ENCODE measurements around the gene TEAD3. TPM values are rescaled to one million over a fixed set of nuclear protein-coding genes. Genes with fewer than 3 reads are reported as not detected.

TEAD3 gene
- total and polyA plus RNA-seq, 8 donors = 3.0 to 10.0 (median 5.6) TPM

GRCh38 chr6:35478259-35478658 is 18.6 kb downstream of the TEAD3 start:
- Histone ChIP-seq H3K27me3 (no peaks in the 10 kb centered on the region), H3K36me3 (no peaks in the 10 kb centered on the region), H3K4me3 (no peak overlapping the region), H3K27ac (no peak overlapping the region), H3K9me3 (no peaks in the 10 kb centered on the region), H3K4me1 (no peaks in the 10 kb centered on the region)
- WGBS, 2 donors = 92 to 95% methylated on average over 5 to 7 of the region's 7 CpGs
- DNase-seq = no peak
- no peak for FAIRE-seq
- TF ChIP-seq CTCF (IDR thresholded peaks at IDR 0.05) = no peak
- no peak for ATAC-seq
- intact Hi-C loops (cut with DNase I) = no loop called here

GRCh38 chr6:35477551-35478179 is 19.2 kb downstream of the TEAD3 start:
- Histone ChIP-seq H3K9me3 (no peaks in the 10 kb centered on the region), H3K36me3 (no peaks in the 10 kb centered on the region), H3K4me3 (no peak overlapping the region), H3K27ac (no peak overlapping the region), H3K27me3 (no peaks in the 10 kb centered on the region), H3K4me1 (no peaks in the 10 kb centered on the region)
- FAIRE-seq (no peak), ATAC-seq (no peak), DNase-seq (no peak)
- no peak for TF ChIP-seq CTCF (IDR thresholded peaks at IDR 0.05)
- WGBS, 2 donors = 95 to 96% methylated on average over 5 of the region's 5 CpGs
- intact Hi-C loops (cut with DNase I) = no loop called here

- intact Hi-C loops (cut with DNase I) = no loop called here
- TF ChIP-seq CTCF (IDR thresholded peaks at IDR 0.05) = no peak
- peaks cover 0 to 1% (median 0%) of the 10 kb centered on the region in 3 donors for H3K36me3 ChIP-seq
- no peak for ATAC-seq
- no peak overlapping the region for H3K4me3 ChIP-seq
- no peak for FAIRE-seq
- no peak overlapping the region for H3K27ac ChIP-seq
- H3K9me3 ChIP-seq = no peaks in the 10 kb centered on the region
- H3K4me1 ChIP-seq = no peaks in the 10 kb centered on the region
- DNase-seq = no peak
- no peaks in the 10 kb centered on the region for H3K27me3 ChIP-seq
- WGBS, 2 donors = 82 to 85% methylated on average over 8 of the region's 8 CpGs
Observed at GRCh38 chr6:35477028-35477427, 19.9 kb downstream of the TEAD3 start.

GRCh38 chr6:35476004-35476403 is 20.9 kb downstream of the TEAD3 start:
- FAIRE-seq (no peak), ATAC-seq (no peak), DNase-seq (no peak)
- intact Hi-C loops (cut with DNase I) = no loop called here
- Histone ChIP-seq H3K27ac (no peak overlapping the region), H3K4me3 (no peak overlapping the region), H3K9me3 (no peaks in the 10 kb centered on the region), H3K4me1 (peaks cover 0 to 3% (median 0%) of the 10 kb centered on the region in 3 donors), H3K36me3 (peaks cover 0 to 7% (median 0%) of the 10 kb centered on the region in 3 donors), H3K27me3 (no peaks in the 10 kb centered on the region)
- TF ChIP-seq CTCF (IDR thresholded peaks at IDR 0.05) = no peak
- WGBS, 2 donors = 86 to 90% methylated on average over 14 of the region's 14 CpGs

- Histone ChIP-seq H3K9me3 (no peaks in the 10 kb centered on the region), H3K27ac (no peak overlapping the region), H3K4me3 (no peak overlapping the region), H3K36me3 (peaks cover 0 to 11% (median 0%) of the 10 kb centered on the region in 3 donors), H3K27me3 (no peaks in the 10 kb centered on the region), H3K4me1 (peaks cover 0 to 7% (median 0%) of the 10 kb centered on the region in 3 donors)
- ATAC-seq (no peak), DNase-seq (no peak), FAIRE-seq (no peak)
- intact Hi-C loops (cut with DNase I) = no loop called here
- 71 to 80% methylated on average over 4 of the region's 4 CpGs for WGBS, 2 donors
- no peak for TF ChIP-seq CTCF (IDR thresholded peaks at IDR 0.05)
Observed at GRCh38 chr6:35475573-35475972, 21.3 kb downstream of the TEAD3 start.
